Measurements from ENCODE around the gene CALHM5. TPM values are rescaled to one million over a fixed set of nuclear protein-coding genes. Genes with fewer than 3 reads are reported as not detected.
A peak's percentile ranks its signal among the peaks of the same experiment; 100 is the strongest.

The CALHM5 gene
- total RNA-seq, 2 experiments from 2014 or later: not detected

DNA sequence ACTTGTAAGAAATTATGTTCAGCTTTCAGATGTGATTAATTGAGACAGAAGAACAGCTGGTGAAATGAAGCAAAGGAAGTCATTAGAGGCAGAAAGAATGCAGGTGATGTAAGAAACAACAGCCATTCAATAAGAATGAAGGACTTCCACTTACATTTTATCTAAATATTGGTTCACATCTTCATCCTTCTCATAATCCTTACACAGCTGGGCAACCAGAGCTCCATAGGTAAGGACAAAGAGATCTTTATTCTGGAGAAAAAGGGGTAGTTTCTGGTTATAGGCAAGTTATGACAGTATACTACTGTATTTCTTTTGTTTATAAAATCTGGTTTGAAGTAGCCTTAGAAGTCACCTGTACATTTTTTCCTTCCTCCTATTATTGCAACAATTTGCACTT, 31.7 kb downstream of the CALHM5 start:
- peaks cover 53% of the 10 kb centered on the region for H3K27me3 Mint-ChIP-seq
- H3K4me1 Mint-ChIP-seq: no peaks in the 10 kb centered on the region
- H3K9me3 Mint-ChIP-seq (ENCODE audit: low read depth): no peaks in the 10 kb centered on the region
- DNase-seq: no peak
- CTCF ChIA-PET: no interaction called here
- no peaks in the 10 kb centered on the region for H3K36me3 Mint-ChIP-seq
- no peak overlapping the region for H3K27ac Mint-ChIP-seq
- no peak for ATAC-seq
- no peak overlapping the region for H3K4me3 Mint-ChIP-seq

- Mint-ChIP-seq H3K27ac (no peak within 1 kb of the TSS), H3K27me3 (peaks cover 45% of the 10 kb centered on the region), H3K36me3 (no peaks in the 10 kb centered on the region), H3K4me3 (no peak within 1 kb of the TSS), H3K9me3 (ENCODE audit: low read depth) (no peaks in the 10 kb centered on the region), H3K4me1 (no peaks in the 10 kb centered on the region)
- DNase-seq: no peak
- CTCF ChIA-PET: interaction anchor here (1.2 kb wide), 1 partner anchor 11 kb away, joined by 3 read pairs; no protein-coding TSS in a partner anchor
- no peak for ATAC-seq
These were observed 34.2 kb downstream of the CALHM5 start, which contains the start of gene TRAPPC3L for GRCh38 chr6:116545651-116546050. TSS of gene TRAPPC3L (minus strand) at chr6:116545684. CDS start at chr6:116545514, 170 bp downstream.

GRCh38 chr6:116547358-116547757, 35.9 kb downstream of the CALHM5 start:
- Mint-ChIP-seq H3K4me3 (no peak overlapping the region), H3K27me3 (peaks cover 45% of the 10 kb centered on the region), H3K4me1 (no peaks in the 10 kb centered on the region), H3K9me3 (ENCODE audit: low read depth) (no peaks in the 10 kb centered on the region), H3K27ac (no peak overlapping the region), H3K36me3 (no peaks in the 10 kb centered on the region)
- DNase-seq: no peak
- no peak for ATAC-seq
- CTCF ChIA-PET: interaction anchor here (1.5 kb wide), 1 partner anchor 12 kb away, joined by 5 read pairs; no protein-coding TSS in a partner anchor

- peaks cover 32% of the 10 kb centered on the region for H3K27me3 Mint-ChIP-seq
- no peaks in the 10 kb centered on the region for H3K9me3 Mint-ChIP-seq (ENCODE audit: low read depth)
- H3K36me3 Mint-ChIP-seq: no peaks in the 10 kb centered on the region
- CTCF ChIA-PET: interaction anchor here (1.2 kb wide), 2 partner anchors 10 to 16 kb away, joined by 3 to 5 read pairs; no protein-coding TSS in a partner anchor
- H3K27ac Mint-ChIP-seq: no peak overlapping the region
- H3K4me1 Mint-ChIP-seq: no peaks in the 10 kb centered on the region
- DNase-seq (no peak), ATAC-seq (no peak)
- H3K4me3 Mint-ChIP-seq: no peak overlapping the region
These were observed 39.4 kb downstream of the CALHM5 start for GRCh38 chr6:116550796-116551195.

GRCh38 chr6:116553451-116553850, 42.0 kb downstream of the CALHM5 start, which contains the start of gene CALHM4:
TSS of gene CALHM4 (plus strand) at chr6:116553751. CDS start at chr6:116553794, 43 bp downstream.
- CTCF ChIA-PET: interaction anchor here (1.1 to 1.6 kb wide), 3 partner anchors 10 to 285 kb away, joined by 3 to 5 read pairs (median 4); no protein-coding TSS in a partner anchor
- Mint-ChIP-seq H3K9me3 (ENCODE audit: low read depth) (no peaks in the 10 kb centered on the region), H3K36me3 (no peaks in the 10 kb centered on the region), H3K27ac (no peak within 1 kb of the TSS), H3K4me3 (no peak within 1 kb of the TSS), H3K4me1 (no peaks in the 10 kb centered on the region), H3K27me3 (peaks cover 22% of the 10 kb centered on the region)
- no peak for ATAC-seq
- DNase-seq: no peak

- CTCF ChIA-PET: no interaction called here
- no peak for ATAC-seq
These were observed 44.6 kb downstream of the CALHM5 start for GRCh38 chr6:116556065-116556464.

DNA sequence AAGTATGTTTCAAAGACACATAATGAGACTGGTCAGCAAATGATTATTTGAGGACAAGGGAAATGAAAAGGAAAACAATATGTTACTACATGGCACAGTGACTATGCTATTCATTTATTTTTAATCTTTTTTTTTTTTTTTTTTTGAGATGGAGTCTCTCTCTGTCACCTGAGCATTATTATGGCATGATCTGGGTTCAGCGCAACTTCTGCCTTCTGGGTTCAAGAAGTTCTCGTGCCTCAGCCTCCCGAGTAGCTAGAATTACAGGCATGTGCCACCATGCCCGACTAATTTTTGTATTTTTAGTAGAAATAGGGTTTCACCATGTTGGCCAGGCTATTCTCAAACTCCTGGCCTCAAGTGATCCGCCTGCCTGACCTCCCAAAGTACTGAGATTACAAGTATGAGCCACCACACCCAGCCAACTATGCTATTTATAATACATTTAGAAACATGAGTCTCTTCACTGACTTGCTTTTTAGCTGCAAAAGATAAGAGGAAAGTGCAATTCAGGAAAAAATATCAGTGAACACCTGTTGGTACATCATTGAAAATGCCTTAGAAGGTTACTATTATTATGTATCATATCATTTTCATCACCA, 45.5 kb downstream of the CALHM5 start:
- ATAC-seq (no peak), DNase-seq (no peak)
- no peaks in the 10 kb centered on the region for H3K9me3 Mint-ChIP-seq (ENCODE audit: low read depth)
- no peak overlapping the region for H3K27ac Mint-ChIP-seq
- H3K4me3 Mint-ChIP-seq: no peak overlapping the region
- peaks cover 1% of the 10 kb centered on the region for H3K4me1 Mint-ChIP-seq
- no peaks in the 10 kb centered on the region for H3K36me3 Mint-ChIP-seq
- CTCF ChIA-PET: interaction anchor here (0.7 kb wide), 1 partner anchor 45 kb away, joined by 3 read pairs; no protein-coding TSS in a partner anchor
- H3K27me3 Mint-ChIP-seq: peaks cover 11% of the 10 kb centered on the region

More at GRCh38 chr6:116556065-116556464, 44.6 kb downstream of the CALHM5 start:
- Mint-ChIP-seq H3K9me3 (ENCODE audit: low read depth) (no peaks in the 10 kb centered on the region), H3K4me3 (no peak overlapping the region), H3K27me3 (peaks cover 14% of the 10 kb centered on the region), H3K36me3 (no peaks in the 10 kb centered on the region), H3K4me1 (no peaks in the 10 kb centered on the region), H3K27ac (no peak overlapping the region)
- no peak for DNase-seq

DNA sequence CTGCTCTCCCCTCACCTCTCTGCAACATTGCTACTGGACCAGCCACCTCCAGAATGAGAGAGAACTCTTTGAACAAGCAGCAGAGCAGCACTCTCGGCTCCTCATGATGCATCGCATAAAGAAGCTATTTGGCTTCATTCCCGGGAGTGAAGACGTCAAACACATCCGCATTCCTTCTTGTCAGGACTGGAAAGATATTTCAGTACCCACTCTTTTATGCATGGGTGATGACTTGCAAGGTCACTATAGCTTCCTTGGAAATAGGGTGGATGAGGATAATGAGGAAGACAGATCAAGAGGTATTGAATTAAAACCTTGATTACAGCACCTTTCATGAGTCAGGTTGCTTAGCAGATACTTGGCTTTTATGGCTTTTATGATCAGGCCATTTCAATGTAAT, 46.5 kb downstream of the CALHM5 start:
- no peaks in the 10 kb centered on the region for H3K9me3 Mint-ChIP-seq (ENCODE audit: low read depth)
- no peaks in the 10 kb centered on the region for H3K36me3 Mint-ChIP-seq
- DNase-seq (no peak), ATAC-seq (no peak)
- no peak overlapping the region for H3K27ac Mint-ChIP-seq
- peaks cover 12% of the 10 kb centered on the region for H3K27me3 Mint-ChIP-seq
- CTCF ChIA-PET: no interaction called here
- no peak overlapping the region for H3K4me3 Mint-ChIP-seq
- H3K4me1 Mint-ChIP-seq: peaks cover 1% of the 10 kb centered on the region

DNA sequence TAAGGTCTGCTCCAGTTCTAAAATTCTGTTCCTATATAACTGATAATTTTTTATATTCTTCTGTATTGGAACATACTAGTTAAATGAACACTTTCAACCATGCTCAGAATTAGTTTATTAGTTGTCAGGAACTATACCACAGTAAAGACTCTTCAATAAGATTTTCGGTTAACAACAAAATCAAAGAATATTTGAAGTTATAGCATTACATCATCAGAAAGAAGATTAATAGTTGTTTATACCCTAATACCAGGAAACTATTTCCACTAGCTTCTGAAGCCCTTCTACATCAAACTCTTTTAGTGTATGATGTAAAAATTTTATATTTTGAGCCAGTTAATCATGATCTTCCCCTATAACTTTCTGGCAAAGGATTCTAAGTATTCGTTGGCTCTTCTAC, 48.7 kb downstream of the CALHM5 start:
- no peak for ATAC-seq
- H3K4me1 Mint-ChIP-seq: peaks cover 3% of the 10 kb centered on the region
- CTCF ChIA-PET: interaction anchor here (1.2 to 4.3 kb wide), 16 partner anchors 11 to 343 kb away, joined by 3 to 27 read pairs (median 6); partner anchors contain the start of genes RWDD1 and TSPYL1

GRCh38 chr6:116561377-116562018, 50.1 kb downstream of the CALHM5 start:
- Mint-ChIP-seq H3K9me3 (ENCODE audit: low read depth) (no peaks in the 10 kb centered on the region), H3K36me3 (no peaks in the 10 kb centered on the region), H3K4me1 (peaks cover 3% of the 10 kb centered on the region), H3K27me3 (peaks cover 20% of the 10 kb centered on the region), H3K4me3 (no peak overlapping the region), H3K27ac (no peak overlapping the region)
- DNase-seq: peak; percentile 78
- CTCF ChIA-PET: interaction anchor here (0.6 to 4.3 kb wide), 21 partner anchors 10 to 345 kb away, joined by 3 to 27 read pairs (median 5); partner anchors contain the start of genes RWDD1, TSPYL1 and TSPYL4
- peak; percentile 72 for ATAC-seq

More for the DNA sequence above, 48.7 kb downstream of the CALHM5 start:
- H3K27ac Mint-ChIP-seq: no peak overlapping the region
- no peak overlapping the region for H3K4me3 Mint-ChIP-seq
- no peak for DNase-seq
- H3K9me3 Mint-ChIP-seq (ENCODE audit: low read depth): no peaks in the 10 kb centered on the region
- no peaks in the 10 kb centered on the region for H3K36me3 Mint-ChIP-seq
- peaks cover 16% of the 10 kb centered on the region for H3K27me3 Mint-ChIP-seq

DNA sequence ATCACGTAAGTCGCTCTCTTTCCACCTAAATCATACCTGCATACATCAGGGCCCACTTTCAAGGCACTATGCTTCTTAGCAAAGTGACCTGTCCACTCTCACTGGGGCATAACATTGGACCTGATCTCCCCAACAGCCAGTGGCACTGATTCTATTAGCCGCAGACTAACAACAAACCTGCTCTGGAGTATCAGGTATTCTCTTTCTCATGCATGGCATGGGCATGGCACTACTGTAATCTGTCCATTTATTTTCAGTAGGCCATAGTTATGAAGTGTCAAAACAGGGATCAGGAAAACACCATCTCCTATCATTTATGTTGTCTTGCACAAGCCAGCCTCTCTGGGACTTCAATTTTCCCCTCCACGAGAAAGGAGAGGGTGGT, 50.6 kb downstream of the CALHM5 start:
- peaks cover 20% of the 10 kb centered on the region for H3K27me3 Mint-ChIP-seq
- no peak overlapping the region for H3K4me3 Mint-ChIP-seq
- H3K27ac Mint-ChIP-seq: no peak overlapping the region
- ATAC-seq (no peak), DNase-seq (no peak)
- H3K4me1 Mint-ChIP-seq: peaks cover 3% of the 10 kb centered on the region
- H3K9me3 Mint-ChIP-seq (ENCODE audit: low read depth): no peaks in the 10 kb centered on the region
- CTCF ChIA-PET: interaction anchor here (0.9 to 4.3 kb wide), 6 partner anchors 9 to 344 kb away, joined by 3 to 27 read pairs (median 4); partner anchors contain the start of gene RWDD1
- no peaks in the 10 kb centered on the region for H3K36me3 Mint-ChIP-seq

GRCh38 chr6:116562614-116563013, 51.2 kb downstream of the CALHM5 start:
- Mint-ChIP-seq H3K27me3 (peaks cover 20% of the 10 kb centered on the region), H3K36me3 (no peaks in the 10 kb centered on the region), H3K27ac (no peak overlapping the region), H3K4me1 (peaks cover 3% of the 10 kb centered on the region), H3K9me3 (ENCODE audit: low read depth) (no peaks in the 10 kb centered on the region), H3K4me3 (no peak overlapping the region)
- DNase-seq (no peak), ATAC-seq (no peak)
- CTCF ChIA-PET: interaction anchor here (0.9 to 4.3 kb wide), 12 partner anchors 8 to 345 kb away, joined by 3 to 27 read pairs (median 4); partner anchors contain the start of genes RWDD1 and TSPYL1

DNA sequence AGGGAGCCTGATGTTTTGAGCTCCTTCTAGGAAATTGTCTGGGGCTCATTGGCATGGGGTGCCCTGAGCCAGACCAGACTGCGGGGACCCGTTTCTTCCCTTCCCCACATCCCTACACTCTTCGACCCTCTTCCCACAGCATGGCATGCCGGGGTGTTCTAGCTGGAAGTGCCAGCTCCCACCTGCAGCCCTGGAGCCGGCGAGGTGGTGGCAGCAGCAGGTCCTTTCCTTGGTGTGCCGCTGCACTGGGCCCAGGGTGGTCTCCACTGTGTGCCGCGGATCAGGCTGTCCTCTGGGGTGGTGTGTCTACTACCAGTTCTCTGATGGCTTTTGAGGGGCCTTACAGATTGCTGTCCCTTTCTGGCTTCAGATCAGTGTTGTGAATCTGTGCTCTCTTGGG, 52.4 kb downstream of the CALHM5 start:
- no peak overlapping the region for H3K27ac Mint-ChIP-seq
- DNase-seq (no peak), ATAC-seq (no peak)
- peaks cover 4% of the 10 kb centered on the region for H3K4me1 Mint-ChIP-seq
- no peaks in the 10 kb centered on the region for H3K36me3 Mint-ChIP-seq
- CTCF ChIA-PET: interaction anchor here (0.5 to 4.3 kb wide), 12 partner anchors 8 to 346 kb away, joined by 3 to 27 read pairs (median 4); partner anchors contain the start of genes RWDD1 and TSPYL1
- H3K27me3 Mint-ChIP-seq: peaks cover 20% of the 10 kb centered on the region
- no peak overlapping the region for H3K4me3 Mint-ChIP-seq
- H3K9me3 Mint-ChIP-seq (ENCODE audit: low read depth): no peaks in the 10 kb centered on the region
